Measurements from ENCODE around the gene KDELR3.

Gene KDELR3

GRCh38 chr22:38440747-38441350 is 27.0 kb upstream of the KDELR3 start:
- DNase-seq: no peak

- DNase-seq: no peak
These were observed 26.1 kb upstream of the KDELR3 start for GRCh38 chr22:38441620-38442287.

GRCh38 chr22:38442967-38443627 is 24.8 kb upstream of the KDELR3 start:
- DNase-seq: no peak

GRCh38 chr22:38443628-38444521 is 24.0 kb upstream of the KDELR3 start:
- DNase-seq: no peak

- DNase-seq: no peak
These were observed 23.1 kb upstream of the KDELR3 start for GRCh38 chr22:38444783-38445182.

GRCh38 chr22:38446018-38446601 is 21.8 kb upstream of the KDELR3 start:
- DNase-seq: no peak

GRCh38 chr22:38448945-38449745 is 18.8 kb upstream of the KDELR3 start:
- DNase-seq: no peak

- DNase-seq: no peak
These were observed 18.1 kb upstream of the KDELR3 start for GRCh38 chr22:38449776-38450175.

GRCh38 chr22:38450234-38450797 is 17.6 kb upstream of the KDELR3 start:
- DNase-seq: no peak

GRCh38 chr22:38451404-38451803 is 16.5 kb upstream of the KDELR3 start:
- DNase-seq: no peak

- no peak for DNase-seq
These were observed 16.0 kb upstream of the KDELR3 start for GRCh38 chr22:38451864-38452263.

- no peak for DNase-seq
These were observed 15.4 kb upstream of the KDELR3 start for GRCh38 chr22:38452373-38453065.

- no peak for DNase-seq
These were observed 14.7 kb upstream of the KDELR3 start for GRCh38 chr22:38453066-38453672.

GRCh38 chr22:38453996-38454352 is 13.9 kb upstream of the KDELR3 start:
- DNase-seq: no peak

- DNase-seq: no peak
These were observed 13.4 kb upstream of the KDELR3 start for GRCh38 chr22:38454353-38455075.

GRCh38 chr22:38455076-38455529 is 12.8 kb upstream of the KDELR3 start, which contains the start of gene KCNJ4:
TSS of gene KCNJ4 (minus strand) at chr22:38455199. CDS start at chr22:38428132, 27,067 bp downstream.
- DNase-seq: no peak

GRCh38 chr22:38455530-38456271 is 12.2 kb upstream of the KDELR3 start:
- DNase-seq: no peak

GRCh38 chr22:38456272-38456835 is 11.5 kb upstream of the KDELR3 start:
- DNase-seq: no peak
